HL-60/S4 treated with phorbol 12-myristate 13-acetate at 8.2 ng/mL for 4 days and 3 days (cell line): Measurements from ENCODE around the gene ENDOU.

Experiments
- in situ Hi-C: fragments of 300-500 bp; cut with MboI; formaldehyde crosslinking; loops from 2 replicates; pipeline ENCODE4 v1.15.0; 2022; ENCODE audit warnings: low sequenced_read_pairs

ENDOU gene

GRCh38 chr12:47725893-47726292 lies 603 bp upstream of the ENDOU start:
- in situ Hi-C loops = loop anchor here (10.0 to 25.0 kb wide), 2 partner anchors 49 to 436 kb away; partner anchors contain the start of genes ASB8 and SLC48A1

GRCh38 chr12:47722941-47723631 lies 2.2 kb downstream of the ENDOU start:
- in situ Hi-C loops = loop anchor here (10.0 kb wide), 1 partner anchor 52 kb away; the partner anchor contains the start of gene SLC48A1

DNA sequence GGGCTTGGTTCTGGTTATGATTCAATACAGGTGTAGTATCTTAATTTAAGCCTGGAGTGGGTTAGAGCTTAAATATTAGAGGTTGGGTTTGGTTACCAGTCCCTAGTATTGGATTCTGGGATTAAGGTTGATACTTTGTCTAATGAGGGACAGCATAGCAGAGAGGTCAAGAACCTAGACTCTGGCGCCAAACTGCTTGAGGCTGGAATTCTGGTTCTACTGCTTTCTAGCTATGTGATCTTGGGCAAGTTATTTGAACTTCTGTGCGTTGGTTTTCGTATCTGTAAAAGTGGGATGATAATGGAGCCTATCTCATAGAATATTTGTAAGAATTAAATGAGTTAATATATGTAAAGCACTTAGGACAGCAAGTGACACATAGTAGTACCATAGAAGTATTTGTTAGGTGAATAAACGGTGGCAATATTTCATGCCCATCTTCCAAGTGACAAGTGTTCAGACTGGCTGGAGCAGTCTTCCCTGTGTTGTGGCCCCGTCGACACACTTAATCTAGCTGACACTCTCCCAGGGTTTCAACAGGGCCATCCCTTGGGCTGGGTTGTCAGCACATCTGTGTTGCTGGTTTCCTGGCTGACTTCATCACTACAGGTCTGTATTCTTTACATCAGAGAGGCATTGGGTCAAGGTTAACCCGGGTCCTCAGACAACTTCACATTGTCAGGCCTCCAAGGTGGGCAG lies 3.0 kb downstream of the ENDOU start:
- in situ Hi-C loops = loop anchor here (10.0 kb wide), 1 partner anchor 53 kb away; the partner anchor contains the start of gene SLC48A1

DNA sequence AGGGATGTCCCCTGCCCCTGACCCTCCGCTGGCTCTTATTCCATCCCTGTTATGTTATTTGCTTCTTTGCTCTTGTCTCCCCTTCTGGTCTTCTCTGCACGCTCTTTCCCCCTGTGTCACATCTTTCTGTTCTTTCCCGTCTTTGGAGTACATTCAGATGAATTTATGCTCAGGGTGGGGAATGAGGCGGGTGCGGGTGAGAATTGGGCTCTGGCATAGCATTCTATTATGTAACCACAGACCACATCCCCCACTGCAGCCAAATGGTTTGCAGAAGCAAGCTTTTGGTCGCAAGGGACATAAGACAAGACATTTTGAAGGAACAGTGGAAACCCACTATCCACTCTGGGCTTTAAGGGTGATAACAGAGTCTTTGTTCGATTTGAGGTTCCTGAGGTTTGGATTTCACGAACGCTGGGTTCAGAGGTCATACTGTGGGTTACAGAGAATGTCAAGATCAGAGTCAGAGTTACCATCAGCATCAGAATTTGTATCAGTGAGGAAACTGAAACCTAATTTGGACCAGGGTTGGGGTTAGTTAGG lies 3.8 kb downstream of the ENDOU start:
- in situ Hi-C loops = loop anchor here (10.0 kb wide), 1 partner anchor 53 kb away; the partner anchor contains the start of gene SLC48A1

GRCh38 chr12:47718531-47718930 lies 6.8 kb downstream of the ENDOU start:
- in situ Hi-C loops = no loop called here

DNA sequence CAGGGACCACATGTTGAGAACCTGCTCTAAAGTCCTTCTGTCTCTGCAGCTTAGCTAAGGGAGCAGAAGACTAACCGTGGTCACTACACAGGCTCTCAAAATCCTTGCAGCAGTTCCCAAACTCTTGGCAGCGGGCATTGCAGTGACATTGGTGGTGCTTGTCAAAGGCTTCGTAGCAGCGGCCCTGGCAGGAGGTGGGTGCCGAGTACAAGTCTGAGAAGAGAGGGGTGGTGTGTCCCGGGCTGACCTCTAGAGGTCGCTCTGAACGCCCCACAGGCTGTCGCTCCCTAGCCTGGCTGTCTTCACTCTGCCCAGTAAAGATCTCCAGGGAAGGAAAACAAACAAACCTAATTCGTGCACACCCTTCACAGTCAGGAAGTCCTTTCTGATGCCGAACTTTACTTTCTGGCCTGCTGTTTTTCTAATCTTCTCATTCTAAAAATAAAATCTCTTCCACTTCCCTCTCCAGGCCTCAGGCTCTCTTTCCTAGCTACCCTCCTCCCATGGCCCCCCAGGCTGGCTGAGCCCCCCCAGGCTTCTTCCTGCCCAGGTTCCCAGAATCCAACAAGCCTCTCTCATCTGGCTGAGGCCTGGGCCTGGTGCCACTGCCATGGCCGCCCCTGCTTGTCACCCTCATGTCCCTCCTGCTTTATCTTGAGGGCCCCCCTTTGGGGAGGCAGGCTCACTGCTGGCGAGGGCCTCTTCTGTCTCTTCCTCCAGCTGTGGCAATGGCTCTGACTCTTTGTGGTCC lies 7.7 kb downstream of the ENDOU start:
- in situ Hi-C loops = no loop called here

DNA sequence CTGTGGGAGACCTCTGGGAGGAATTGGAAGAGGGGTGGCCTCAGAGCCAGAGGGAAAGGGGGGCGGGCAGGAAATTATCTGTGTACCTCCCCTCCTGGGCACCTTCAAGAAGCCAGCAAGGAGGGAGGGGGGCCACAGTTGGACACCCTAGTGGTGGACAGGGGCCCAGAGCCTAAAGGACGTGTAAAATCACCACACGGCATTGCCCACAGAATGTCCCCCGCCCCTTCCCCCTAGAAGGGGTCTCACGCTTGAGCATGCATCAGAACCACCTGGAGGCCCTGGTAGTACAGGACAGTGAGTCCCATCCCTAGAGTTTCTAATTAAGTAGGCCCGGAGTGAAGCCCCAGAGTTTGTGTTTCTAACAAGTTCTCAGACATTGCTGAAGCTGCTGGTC lies 8.2 kb downstream of the ENDOU start:
- in situ Hi-C loops = no loop called here

DNA sequence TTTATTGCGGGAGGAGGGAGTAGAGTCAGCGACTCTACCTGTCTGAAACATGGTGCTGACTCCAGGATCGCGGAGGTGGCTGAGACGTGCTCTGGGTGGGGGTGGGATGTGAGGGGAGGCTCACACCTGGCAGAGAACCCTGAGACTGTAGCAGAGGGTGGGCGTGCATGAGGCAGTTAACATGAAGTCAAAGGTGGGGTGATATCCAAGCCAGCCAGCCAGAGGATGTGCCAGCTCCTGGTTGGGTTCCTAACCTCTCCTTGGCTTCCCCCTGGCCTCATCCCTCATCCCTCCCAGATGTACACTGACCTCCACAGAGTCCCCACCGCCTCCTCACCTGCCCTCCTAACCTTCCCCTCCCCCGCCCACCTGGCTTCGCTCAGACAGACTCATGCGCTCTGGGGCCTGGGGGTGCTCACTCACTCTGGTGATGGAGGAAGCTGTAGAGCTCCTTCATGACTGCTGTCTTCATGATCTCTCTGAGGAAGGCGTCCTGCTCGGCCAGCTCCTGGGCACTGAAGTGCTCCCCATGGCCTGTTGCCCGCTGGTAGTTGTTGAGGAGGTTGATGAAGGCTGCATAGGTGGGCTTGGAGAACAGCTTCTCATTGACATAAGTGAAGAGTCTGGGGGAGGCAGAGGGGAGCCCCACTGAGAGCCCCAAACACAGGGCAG lies 9.3 kb downstream of the ENDOU start:
- in situ Hi-C loops = no loop called here

DNA sequence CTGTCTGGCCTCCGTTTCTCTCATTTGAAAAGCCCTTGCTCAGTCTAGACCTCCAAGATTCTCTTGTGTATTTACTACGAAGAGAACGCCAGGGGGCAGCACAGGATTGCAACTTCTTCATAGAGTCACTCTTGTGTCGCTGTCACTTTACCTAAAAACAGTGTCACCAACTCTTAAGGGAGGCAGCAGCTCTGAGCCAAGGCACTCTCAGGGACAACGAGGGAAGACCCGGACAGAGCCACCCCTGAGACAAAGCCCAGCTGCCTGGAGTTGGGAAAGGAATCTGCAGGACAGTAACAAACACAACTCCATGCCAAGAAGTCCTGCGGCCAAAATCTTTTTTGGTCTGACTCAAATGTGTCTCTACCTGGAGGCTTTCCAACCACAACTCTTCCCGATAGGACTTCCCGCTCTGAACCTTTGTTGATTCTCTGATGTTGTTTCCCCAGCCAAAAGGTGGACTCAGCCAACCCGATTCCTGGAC lies 9.9 kb downstream of the ENDOU start:
- in situ Hi-C loops = no loop called here

DNA sequence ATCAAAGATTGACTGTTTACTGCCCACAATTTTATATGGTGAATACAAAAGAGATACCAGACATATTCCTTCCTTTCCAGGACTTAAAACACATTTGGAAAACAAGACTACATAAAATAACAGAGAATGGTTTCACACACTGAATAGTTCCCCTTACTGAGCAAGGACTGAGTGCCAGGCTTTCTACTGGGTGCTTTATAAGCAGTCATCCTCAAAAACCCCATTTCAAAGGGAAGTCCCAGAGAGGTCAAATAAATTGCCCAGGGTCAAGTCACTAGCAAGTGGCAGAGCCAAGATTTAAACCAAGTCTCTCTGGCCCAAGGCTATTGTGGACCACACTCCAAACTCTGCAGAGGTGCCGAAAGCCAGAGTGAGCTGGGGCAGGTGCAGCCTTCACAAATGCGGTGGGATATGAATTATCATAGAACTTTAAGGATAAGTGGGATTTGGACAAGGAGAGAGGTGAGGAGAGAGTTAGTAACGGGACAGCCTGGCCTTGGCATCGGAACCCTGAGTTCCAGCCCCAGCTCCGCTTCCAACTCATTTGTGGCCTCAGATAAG lies 10.4 kb downstream of the ENDOU start:
- in situ Hi-C loops = no loop called here

- in situ Hi-C loops = no loop called here
These were observed 13.1 kb downstream of the ENDOU start for GRCh38 chr12:47712171-47712570.

DNA sequence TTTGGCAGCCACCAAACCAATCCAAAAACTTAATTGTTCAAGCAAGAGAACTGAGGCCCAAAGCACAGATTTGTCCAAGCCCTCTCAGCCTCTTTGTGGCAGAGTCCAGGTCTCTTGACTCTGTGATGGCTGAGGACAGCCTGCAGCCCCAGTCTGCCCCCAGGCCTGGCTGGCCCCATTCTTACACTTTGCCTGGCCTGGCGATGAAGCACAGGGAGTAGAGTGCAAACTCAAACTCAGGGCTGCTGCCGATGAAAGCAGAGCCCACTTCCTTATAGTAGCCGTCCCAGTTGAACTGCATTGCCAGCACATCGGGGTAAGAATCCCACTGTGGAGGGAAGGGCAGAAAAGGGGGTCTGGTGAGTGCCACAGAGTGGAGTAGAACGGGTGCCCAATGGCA lies 13.8 kb downstream of the ENDOU start:
- in situ Hi-C loops = no loop called here

DNA sequence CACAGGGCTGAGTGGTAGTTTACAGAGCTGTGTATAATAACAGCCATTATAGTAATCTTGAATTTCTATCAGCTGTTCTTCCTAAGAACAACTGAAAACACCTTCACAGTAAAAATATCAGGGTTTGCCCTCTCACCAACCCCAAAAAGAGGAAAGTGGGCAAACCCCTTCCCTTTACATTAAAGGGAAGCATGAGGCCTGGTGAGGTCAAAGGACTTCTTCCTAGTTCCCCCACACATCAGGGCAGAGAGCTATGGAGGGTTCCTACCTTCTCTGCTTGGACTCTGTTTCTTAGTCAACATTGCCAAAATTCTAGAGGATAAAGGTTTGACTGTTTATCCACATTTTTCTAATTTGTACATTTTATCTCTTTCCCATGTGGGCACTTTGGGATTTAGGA lies 15.0 kb downstream of the ENDOU start:
- in situ Hi-C loops = no loop called here

GRCh38 chr12:47709671-47710070 lies 15.6 kb downstream of the ENDOU start:
- in situ Hi-C loops = no loop called here

- in situ Hi-C loops = no loop called here
These were observed 16.1 kb downstream of the ENDOU start for GRCh38 chr12:47709237-47709636.

GRCh38 chr12:47707905-47708543 lies 17.3 kb downstream of the ENDOU start:
- in situ Hi-C loops = no loop called here

DNA sequence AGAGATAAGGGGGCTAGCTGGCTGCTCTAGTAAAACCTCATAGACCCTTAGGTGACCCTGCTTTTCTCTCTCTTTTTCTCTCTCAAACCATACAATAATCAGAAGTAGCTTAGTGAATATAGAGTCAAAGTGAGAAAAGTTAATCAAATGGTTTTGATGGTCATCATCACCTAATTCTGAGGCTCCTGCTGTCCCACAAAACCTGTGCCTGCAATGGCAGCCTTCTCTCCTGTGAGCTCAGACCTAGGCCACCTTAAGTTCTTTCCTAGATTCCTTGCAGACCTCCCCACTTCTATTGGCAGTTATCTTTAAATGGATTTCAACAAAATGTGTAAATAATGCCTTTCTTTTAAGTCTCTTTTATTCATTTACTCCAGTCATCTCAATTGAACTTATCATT lies 17.9 kb downstream of the ENDOU start:
- in situ Hi-C loops = no loop called here

- in situ Hi-C loops = no loop called here
These were observed 19.5 kb downstream of the ENDOU start, which contains the start of gene RPAP3 for GRCh38 chr12:47705566-47706425. RPAP3 (minus strand) TSS chr12:47706030; CDS start chr12:47702840, 3,190 bp downstream.

- in situ Hi-C loops = no loop called here
These were observed 20.1 kb downstream of the ENDOU start for GRCh38 chr12:47705229-47705565.
